ENCODE measurements around the gene PKMYT1. TPM values are rescaled to one million over a fixed set of nuclear protein-coding genes. Genes with fewer than 3 reads are reported as not detected.

Gene PKMYT1
- total RNA-seq, 1 donor from 2014 or later = 4.6 TPM

- peaks cover 4% of the 10 kb centered on the region for H3K4me1 ChIP-seq
- no peak overlapping the region for H3K27ac ChIP-seq
- no peak for DNase-seq (ENCODE audit: low spot score)
- H2AFZ ChIP-seq (replicated peaks) = no peak overlapping the region
- H4K20me1 ChIP-seq (ENCODE audit: low read depth) = peaks cover 59% of the 10 kb centered on the region
- H3K4me1 Mint-ChIP-seq = peaks cover 19% of the 10 kb centered on the region
- peaks cover 15% of the 10 kb centered on the region for H3K27me3 Mint-ChIP-seq (ENCODE audit: insufficient read depth, low read depth)
- no peak overlapping the region for H3K9ac ChIP-seq
- TF ChIP-seq EZH2 (IDR thresholded peaks at IDR 0.05) (no peak), EZH2phosphoT487 (IDR thresholded peaks at IDR 0.05) (no peak), CTCF (IDR thresholded peaks at IDR 0.05) (no peak)
- H3K9me3 ChIP-seq (ENCODE audit: low read depth) = no peaks in the 10 kb centered on the region
- H3K4me2 ChIP-seq = no peak overlapping the region
- H3K9me3 Mint-ChIP-seq = peaks cover 2% of the 10 kb centered on the region
- H3K27me3 ChIP-seq = peaks cover 7% of the 10 kb centered on the region
- H3K36me3 ChIP-seq = no peaks in the 10 kb centered on the region
- no peaks in the 10 kb centered on the region for H3K79me2 ChIP-seq (ENCODE audit: low read depth)
- H3K36me3 Mint-ChIP-seq = peaks cover 8% of the 10 kb centered on the region
- H3K27ac Mint-ChIP-seq = no peak overlapping the region
- H3K4me3 ChIP-seq = no peak overlapping the region
- peaks cover 19% of the 10 kb centered on the region for H3F3A ChIP-seq (ENCODE audit: low read depth)
- no peak overlapping the region for H3K4me3 Mint-ChIP-seq
Measured at GRCh38 chr16:2973093-2973492, 7.2 kb downstream of the PKMYT1 start.

GRCh38 chr16:2971985-2972784 is 8.1 kb downstream of the PKMYT1 start:
- Histone ChIP-seq H3K4me2 (no peak overlapping the region), H3K36me3 (no peaks in the 10 kb centered on the region), H4K20me1 (ENCODE audit: low read depth) (peaks cover 63% of the 10 kb centered on the region), H3K27ac (no peak overlapping the region), H3K27me3 (peaks cover 16% of the 10 kb centered on the region), H3K4me3 (no peak overlapping the region), H3F3A (ENCODE audit: low read depth) (peaks cover 21% of the 10 kb centered on the region), H3K9me3 (ENCODE audit: low read depth) (no peaks in the 10 kb centered on the region), H3K4me1 (peaks cover 4% of the 10 kb centered on the region), H2AFZ (replicated peaks) (no peak overlapping the region), H3K9ac (no peak overlapping the region), H3K79me2 (ENCODE audit: low read depth) (no peaks in the 10 kb centered on the region)
- no peak for TF ChIP-seq EZH2phosphoT487 (IDR thresholded peaks at IDR 0.05)
- no peak for TF ChIP-seq EZH2 (IDR thresholded peaks at IDR 0.05)
- TF ChIP-seq CTCF (IDR thresholded peaks at IDR 0.05) = no peak
- Mint-ChIP-seq H3K4me3 (peak overlapping the region; percentile 71), H3K27ac (peak overlapping the region; percentile 12), H3K36me3 (peaks cover 8% of the 10 kb centered on the region), H3K4me1 (peaks cover 19% of the 10 kb centered on the region), H3K27me3 (ENCODE audit: insufficient read depth, low read depth) (peaks cover 14% of the 10 kb centered on the region), H3K9me3 (peaks cover 5% of the 10 kb centered on the region)
- DNase-seq (ENCODE audit: low spot score) = no peak

- no peak overlapping the region for H3K27ac ChIP-seq
- Mint-ChIP-seq H3K36me3 (peaks cover 5% of the 10 kb centered on the region), H3K9me3 (peaks cover 5% of the 10 kb centered on the region)
Measured at GRCh38 chr16:2971134-2971984, 8.9 kb downstream of the PKMYT1 start.

More at GRCh38 chr16:2971134-2971984, 8.9 kb downstream of the PKMYT1 start:
- peaks cover 62% of the 10 kb centered on the region for H4K20me1 ChIP-seq (ENCODE audit: low read depth)
- H3K36me3 ChIP-seq = no peaks in the 10 kb centered on the region
- H3K4me3 ChIP-seq = no peak overlapping the region
- H3K79me2 ChIP-seq (ENCODE audit: low read depth) = no peaks in the 10 kb centered on the region
- peaks cover 14% of the 10 kb centered on the region for H3K27me3 Mint-ChIP-seq (ENCODE audit: insufficient read depth, low read depth)
- peaks cover 25% of the 10 kb centered on the region for H3K27me3 ChIP-seq
- H2AFZ ChIP-seq (replicated peaks) = no peak overlapping the region
- no peak overlapping the region for H3K4me2 ChIP-seq
- H3K4me1 Mint-ChIP-seq = peaks cover 17% of the 10 kb centered on the region
- H3K27ac Mint-ChIP-seq = no peak overlapping the region
- H3F3A ChIP-seq (ENCODE audit: low read depth) = peaks cover 21% of the 10 kb centered on the region
- peaks cover 4% of the 10 kb centered on the region for H3K4me1 ChIP-seq
- no peak for DNase-seq (ENCODE audit: low spot score)
- no peaks in the 10 kb centered on the region for H3K9me3 ChIP-seq (ENCODE audit: low read depth)
- peak overlapping the region; percentile 82 for H3K4me3 Mint-ChIP-seq
- no peak for TF ChIP-seq EZH2 (IDR thresholded peaks at IDR 0.05)
- no peak for TF ChIP-seq EZH2phosphoT487 (IDR thresholded peaks at IDR 0.05)
- TF ChIP-seq CTCF (IDR thresholded peaks at IDR 0.05) = no peak
- no peak overlapping the region for H3K9ac ChIP-seq

Data from neural progenitor cell (in vitro differentiated cells).